ENCODE data around the gene PACSIN1.

The PACSIN1 gene

DNA sequence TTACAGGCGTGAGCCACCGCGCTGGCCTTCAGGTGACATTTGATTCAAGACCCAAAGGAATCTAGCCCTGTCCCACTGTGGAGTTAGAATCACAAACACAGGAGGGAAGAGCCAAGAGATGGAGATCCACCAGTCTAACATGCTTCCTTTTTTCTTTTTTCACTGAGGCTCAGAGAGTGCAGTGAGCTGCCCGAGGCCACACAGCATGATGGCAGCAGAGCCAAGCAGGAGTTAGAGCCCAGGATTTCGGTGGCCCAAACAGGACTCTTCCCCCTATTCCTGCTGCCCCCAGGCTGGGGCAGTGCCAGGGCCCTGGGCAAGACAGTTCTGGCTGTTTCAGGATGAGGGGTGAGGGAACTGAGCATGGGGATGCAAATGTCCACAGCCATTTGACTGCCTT, 98.3 kb downstream of the PACSIN1 start:
- Histone ChIP-seq H2BK15ac (ENCODE audit: low read length) (no peak overlapping the region), H3K27me3 (ENCODE audit: control insufficient read depth in 3 of 3, insufficient read depth in 3 of 3, low read depth in 1 of 3, low read length in 3 of 3) (no peaks in the 10 kb centered on the region), H3K9me3 (replicated peaks in 1 of 2; ENCODE audit: control insufficient read depth in 2 of 2, insufficient read depth in 1 of 2, low read depth in 1 of 2, low read length in 2 of 2) (no peaks in the 10 kb centered on the region), H4K91ac (ENCODE audit: low read depth, low read length, poor library complexity) (no peak overlapping the region), H3K4me2 (ENCODE audit: insufficient read depth, low read length, poor library complexity, severe bottlenecking) (no peak overlapping the region), H3K4me3 (ENCODE audit: low read length in 2 of 2) (no peak overlapping the region), H2BK12ac (ENCODE audit: low read length) (no peak overlapping the region), H2AK5ac (ENCODE audit: low read depth, low read length) (no peak overlapping the region), H2AFZ (ENCODE audit: low read length) (no peak overlapping the region), H3K36me3 (replicated peaks in 1 of 2; ENCODE audit: control insufficient read depth in 2 of 2, insufficient read depth in 2 of 2, low read length in 2 of 2) (no peaks in the 10 kb centered on the region), H3K14ac (ENCODE audit: low read length) (no peak overlapping the region), H3K4ac (ENCODE audit: low read length) (no peak overlapping the region), H4K8ac (ENCODE audit: low read depth, low read length) (no peak overlapping the region), H3K18ac (ENCODE audit: low read length) (no peak overlapping the region), H3K9ac (ENCODE audit: low read depth, low read length, poor library complexity) (no peak overlapping the region), H3K4me1 (ENCODE audit: control insufficient read depth in 2 of 2, insufficient read depth in 1 of 2, low read depth in 1 of 2, low read length in 2 of 2) (peaks cover 23 to 25% of the 10 kb centered on the region in 2 donors), H3K27ac (replicated peaks; ENCODE audit: low read length) (no peak overlapping the region), H2BK120ac (ENCODE audit: low read depth, low read length) (no peak overlapping the region), H3K79me1 (ENCODE audit: low read depth, low read length) (no peaks in the 10 kb centered on the region), H3K23ac (ENCODE audit: low read depth, low read length, poor library complexity) (no peak overlapping the region), H2BK5ac (ENCODE audit: low read length) (peak overlapping the region; percentile 7)
- no CpG with 5 or more reads among the region's 5 CpGs for WGBS, 2 donors (ENCODE audit: extremely low coverage in 2 of 2, insufficient read length in 2 of 2, insufficient replicate concordance in 1 of 2)
- no peak for DNase-seq (ENCODE audit: low spot score)

DNA sequence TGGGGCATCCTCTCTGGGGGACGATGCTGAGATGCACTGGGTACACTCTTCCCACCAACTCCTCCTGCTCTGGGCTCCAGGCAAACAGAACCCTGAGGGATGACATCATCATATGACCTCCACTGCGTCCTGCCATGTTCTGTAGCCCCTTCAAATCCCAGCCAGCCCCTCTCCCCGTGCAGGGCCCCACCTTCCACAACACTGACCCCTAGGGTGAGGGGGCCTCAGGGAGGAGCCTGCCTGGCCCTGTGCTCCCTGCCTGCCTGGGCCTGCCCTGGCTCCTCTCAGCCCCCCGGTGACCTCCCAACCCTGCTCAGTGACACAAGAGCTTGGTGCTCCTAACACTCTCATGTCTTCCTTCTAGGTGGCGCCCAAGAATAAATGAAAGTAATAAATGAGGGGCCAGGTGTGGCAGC, 99.9 kb downstream of the PACSIN1 start:
- Histone ChIP-seq H3K9me3 (replicated peaks in 1 of 2; ENCODE audit: control insufficient read depth in 2 of 2, insufficient read depth in 1 of 2, low read depth in 1 of 2, low read length in 2 of 2) (no peaks in the 10 kb centered on the region), H2AK5ac (ENCODE audit: low read depth, low read length) (peak overlapping the region; percentile 72), H3K14ac (ENCODE audit: low read length) (no peak overlapping the region), H3K27me3 (ENCODE audit: control insufficient read depth in 3 of 3, insufficient read depth in 3 of 3, low read depth in 1 of 3, low read length in 3 of 3) (no peaks in the 10 kb centered on the region), H2BK5ac (ENCODE audit: low read length) (no peak overlapping the region), H3K18ac (ENCODE audit: low read length) (peak overlapping the region; percentile 60), H3K36me3 (replicated peaks in 1 of 2; ENCODE audit: control insufficient read depth in 2 of 2, insufficient read depth in 2 of 2, low read length in 2 of 2) (no peaks in the 10 kb centered on the region), H3K27ac (replicated peaks; ENCODE audit: low read length) (no peak overlapping the region), H3K4me1 (ENCODE audit: control insufficient read depth in 2 of 2, insufficient read depth in 1 of 2, low read depth in 1 of 2, low read length in 2 of 2) (peaks cover 15% of the 10 kb centered on the region in 2 donors), H4K91ac (ENCODE audit: low read depth, low read length, poor library complexity) (no peak overlapping the region), H3K4me3 (ENCODE audit: low read length in 2 of 2) (no peak overlapping the region), H3K9ac (ENCODE audit: low read depth, low read length, poor library complexity) (no peak overlapping the region), H2BK15ac (ENCODE audit: low read length) (peak overlapping the region; percentile 35), H2AFZ (ENCODE audit: low read length) (no peak overlapping the region), H2BK120ac (ENCODE audit: low read depth, low read length) (no peak overlapping the region), H3K23ac (ENCODE audit: low read depth, low read length, poor library complexity) (no peak overlapping the region), H3K79me1 (ENCODE audit: low read depth, low read length) (no peaks in the 10 kb centered on the region), H3K4me2 (ENCODE audit: insufficient read depth, low read length, poor library complexity, severe bottlenecking) (no peak overlapping the region), H2BK12ac (ENCODE audit: low read length) (peak overlapping the region; percentile 34), H3K4ac (ENCODE audit: low read length) (no peak overlapping the region), H4K8ac (ENCODE audit: low read depth, low read length) (no peak overlapping the region)
- no peak for DNase-seq (ENCODE audit: low spot score)
- WGBS, 2 donors (ENCODE audit: extremely low coverage in 2 of 2, insufficient read length in 2 of 2, insufficient replicate concordance in 1 of 2), result no CpG with 5 or more reads among the region's 5 CpGs

DNA sequence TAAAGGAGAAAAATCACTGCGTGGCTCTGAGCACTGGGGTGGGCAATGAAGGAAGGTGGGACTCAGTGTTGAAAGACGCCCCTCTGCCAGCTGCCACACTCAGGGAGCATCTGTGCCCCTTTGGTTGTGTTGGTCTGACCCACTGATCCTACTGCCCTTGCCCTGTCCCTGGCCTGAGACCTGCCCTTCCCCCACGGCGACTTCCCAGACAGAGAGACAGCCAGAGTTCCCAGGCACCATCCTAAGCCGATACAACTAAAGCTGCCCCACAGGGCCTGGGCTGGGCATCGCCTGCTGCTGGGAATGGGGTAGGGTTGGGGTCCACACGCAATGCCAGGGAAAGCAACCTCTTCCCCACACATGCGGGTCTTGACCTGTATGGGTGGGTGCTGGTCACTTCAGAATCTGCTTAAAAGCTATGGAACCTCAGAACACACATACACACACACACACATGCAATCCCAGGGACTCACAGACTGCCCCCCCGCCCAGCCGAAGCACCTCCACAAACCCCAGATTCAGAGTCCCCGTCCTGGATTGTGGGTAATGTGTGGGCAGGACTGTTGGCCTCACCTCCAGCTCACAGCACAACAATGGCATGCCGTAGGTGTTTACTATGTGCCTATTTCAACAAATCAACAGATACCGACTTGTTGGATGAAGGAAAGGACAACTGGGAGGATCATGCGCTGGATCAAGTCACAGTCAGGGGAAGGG, 101.1 kb downstream of the PACSIN1 start:
- no peak overlapping the region for H4K8ac ChIP-seq (ENCODE audit: low read depth, low read length)
- H2BK120ac ChIP-seq (ENCODE audit: low read depth, low read length), result no peak overlapping the region
- H2BK5ac ChIP-seq (ENCODE audit: low read length), result peak overlapping the region; percentile 1
- WGBS, 2 donors (ENCODE audit: extremely low coverage in 2 of 2, insufficient read length in 2 of 2, insufficient replicate concordance in 1 of 2), result no CpG with 5 or more reads among the region's 14 CpGs
- no peak overlapping the region for H3K4me2 ChIP-seq (ENCODE audit: insufficient read depth, low read length, poor library complexity, severe bottlenecking)
- peak overlapping the region; percentile 51 for H3K9ac ChIP-seq (ENCODE audit: low read depth, low read length, poor library complexity)
- H2AFZ ChIP-seq (ENCODE audit: low read length), result no peak overlapping the region
- H3K79me1 ChIP-seq (ENCODE audit: low read depth, low read length), result no peaks in the 10 kb centered on the region
- H3K18ac ChIP-seq (ENCODE audit: low read length), result peak overlapping the region; percentile 77
- H3K14ac ChIP-seq (ENCODE audit: low read length), result no peak overlapping the region
- DNase-seq (ENCODE audit: low spot score), result no peak
- H3K4ac ChIP-seq (ENCODE audit: low read length), result no peak overlapping the region
- H2AK5ac ChIP-seq (ENCODE audit: low read depth, low read length), result peak overlapping the region; percentile 90
- H3K23ac ChIP-seq (ENCODE audit: low read depth, low read length, poor library complexity), result peak overlapping the region; percentile 43
- H3K27me3 ChIP-seq (ENCODE audit: control insufficient read depth in 3 of 3, insufficient read depth in 3 of 3, low read depth in 1 of 3, low read length in 3 of 3), result no peaks in the 10 kb centered on the region
- peak overlapping the region; percentile 25 for H2BK15ac ChIP-seq (ENCODE audit: low read length)
- H3K4me3 ChIP-seq (ENCODE audit: low read length in 2 of 2), result no peak overlapping the region
- H3K36me3 ChIP-seq (replicated peaks in 1 of 2; ENCODE audit: control insufficient read depth in 2 of 2, insufficient read depth in 2 of 2, low read length in 2 of 2), result no peaks in the 10 kb centered on the region
- H3K27ac ChIP-seq (replicated peaks; ENCODE audit: low read length), result no peak overlapping the region
- H3K9me3 ChIP-seq (replicated peaks in 1 of 2; ENCODE audit: control insufficient read depth in 2 of 2, insufficient read depth in 1 of 2, low read depth in 1 of 2, low read length in 2 of 2), result no peaks in the 10 kb centered on the region
- peak overlapping the region; percentile 77 for H4K91ac ChIP-seq (ENCODE audit: low read depth, low read length, poor library complexity)
- H2BK12ac ChIP-seq (ENCODE audit: low read length), result peak overlapping the region; percentile 43
- peaks cover 13 to 14% of the 10 kb centered on the region in 2 donors for H3K4me1 ChIP-seq (ENCODE audit: control insufficient read depth in 2 of 2, insufficient read depth in 1 of 2, low read depth in 1 of 2, low read length in 2 of 2)

- peaks cover 13 to 14% of the 10 kb centered on the region in 2 donors for H3K4me1 ChIP-seq (ENCODE audit: control insufficient read depth in 2 of 2, insufficient read depth in 1 of 2, low read depth in 1 of 2, low read length in 2 of 2)
- no peak overlapping the region for H4K91ac ChIP-seq (ENCODE audit: low read depth, low read length, poor library complexity)
- no peak overlapping the region for H2BK120ac ChIP-seq (ENCODE audit: low read depth, low read length)
- no peak overlapping the region for H2BK5ac ChIP-seq (ENCODE audit: low read length)
- no peaks in the 10 kb centered on the region for H3K36me3 ChIP-seq (replicated peaks in 1 of 2; ENCODE audit: control insufficient read depth in 2 of 2, insufficient read depth in 2 of 2, low read length in 2 of 2)
- no peak overlapping the region for H3K27ac ChIP-seq (replicated peaks; ENCODE audit: low read length)
- no peak overlapping the region for H2BK12ac ChIP-seq (ENCODE audit: low read length)
- H3K27me3 ChIP-seq (ENCODE audit: control insufficient read depth in 3 of 3, insufficient read depth in 3 of 3, low read depth in 1 of 3, low read length in 3 of 3), result no peaks in the 10 kb centered on the region
- no peak overlapping the region for H3K4me2 ChIP-seq (ENCODE audit: insufficient read depth, low read length, poor library complexity, severe bottlenecking)
- H2BK15ac ChIP-seq (ENCODE audit: low read length), result peak overlapping the region; percentile 65
- no CpG with 5 or more reads among the region's 12 CpGs for WGBS, 2 donors (ENCODE audit: extremely low coverage in 2 of 2, insufficient read length in 2 of 2, insufficient replicate concordance in 1 of 2)
- no peaks in the 10 kb centered on the region for H3K79me1 ChIP-seq (ENCODE audit: low read depth, low read length)
- no peak overlapping the region for H4K8ac ChIP-seq (ENCODE audit: low read depth, low read length)
- H3K14ac ChIP-seq (ENCODE audit: low read length), result no peak overlapping the region
- peak overlapping the region; percentile 87 for H3K18ac ChIP-seq (ENCODE audit: low read length)
- no peaks in the 10 kb centered on the region for H3K9me3 ChIP-seq (replicated peaks in 1 of 2; ENCODE audit: control insufficient read depth in 2 of 2, insufficient read depth in 1 of 2, low read depth in 1 of 2, low read length in 2 of 2)
- no peak for DNase-seq (ENCODE audit: low spot score)
- no peak overlapping the region for H3K4me3 ChIP-seq (ENCODE audit: low read length in 2 of 2)
- H3K9ac ChIP-seq (ENCODE audit: low read depth, low read length, poor library complexity), result peak overlapping the region; percentile 34
- H2AFZ ChIP-seq (ENCODE audit: low read length), result no peak overlapping the region
- peak overlapping the region; percentile 77 for H3K23ac ChIP-seq (ENCODE audit: low read depth, low read length, poor library complexity)
- H3K4ac ChIP-seq (ENCODE audit: low read length), result no peak overlapping the region
- peak overlapping the region; percentile 93 for H2AK5ac ChIP-seq (ENCODE audit: low read depth, low read length)
Observed at GRCh38 chr6:34568341-34569201, 102.7 kb downstream of the PACSIN1 start.

Data from neuronal stem cell (in vitro differentiated cells).